WTC11 (cell line): ENCODE measurements around the gene GPAT3. TPM values are rescaled to one million over a fixed set of nuclear protein-coding genes. Genes with fewer than 3 reads are reported as not detected.
"Not testable (repeated sequence)": the region's sequence is repeated elsewhere in the genome, so short reads cannot be mapped to it uniquely, and the experiment has no call there.

Experiments
- ATAC-seq: fragments of 200-7000 bp; cut with Tn5 transposase; 2 replicates; pipeline ENCODE4 v1.10.0; 2021; ENCODE audit warnings: mild to moderate bottlenecking, moderate library complexity
- CTCF ChIA-PET: fragments of 300-600 bp; sonication (Branson Sonifier 250); formaldehyde crosslinking; loops from one replicate; lab custom pipeline; 2021; ENCODE audit warnings: antibody characterized with exemption; lab: Charles Lee
- POLR2A ChIA-PET: fragments of 350-600 bp; sonication (Branson Sonifier 250); formaldehyde crosslinking; loops from one replicate; lab custom pipeline; 2021; ENCODE audit warnings: antibody characterized with exemption; lab: Charles Lee
- DNase-seq: peaks from one replicate; pipeline ENCODE4 v3.0.0; 2021; ENCODE audit warnings: low spot score
- H3K27ac Mint-ChIP-seq: 2 replicates; pipeline ENCODE4 v1.8.0; 2021; ENCODE audit warnings: mixed read lengths
- H3K27me3 Mint-ChIP-seq: 2 replicates; pipeline ENCODE4 v1.8.0; 2021; ENCODE audit warnings: low read depth, mild to moderate bottlenecking, moderate library complexity, mixed read lengths
- H3K36me3 Mint-ChIP-seq: 2 replicates; pipeline ENCODE4 v1.8.0; 2021; ENCODE audit warnings: mixed read lengths
- H3K4me1 Mint-ChIP-seq: 2 replicates; pipeline ENCODE4 v1.8.0; 2022; ENCODE audit warnings: mixed read lengths
- H3K4me3 Mint-ChIP-seq: 2 replicates; pipeline ENCODE4 v1.8.0; 2021; ENCODE audit warnings: mild to moderate bottlenecking, moderate library complexity, mixed read lengths
- H3K9me3 Mint-ChIP-seq: 2 replicates; pipeline ENCODE4 v1.8.0; 2021; ENCODE audit warnings: mixed read lengths
- FOXJ3 ChIP-seq: sonication (generic); formaldehyde crosslinking; IDR thresholded peaks from 2 replicates; pipeline ENCODE4 v1.9.0; 2021; ENCODE audit warnings: missing genetic modification reagents, mild to moderate bottlenecking, borderline replicate concordance
- KAT7 ChIP-seq: sonication (generic); formaldehyde crosslinking; IDR thresholded peaks from 2 replicates; pipeline ENCODE4 v1.8.1; 2023; ENCODE audit warnings: missing genetic modification reagents, mild to moderate bottlenecking, borderline replicate concordance
- MYBL2 ChIP-seq: sonication (generic); formaldehyde crosslinking; IDR thresholded peaks from 2 replicates; pipeline ENCODE4 v1.8.1; 2023; ENCODE audit warnings: mild to moderate bottlenecking, moderate library complexity, missing genetic modification reagents
- NR1H2 ChIP-seq: sonication (generic); formaldehyde crosslinking; IDR thresholded peaks from 2 replicates; pipeline ENCODE4 v1.9.0; 2021; ENCODE audit warnings: mild to moderate bottlenecking, moderate library complexity, missing genetic modification reagents
- NR2C2 ChIP-seq: sonication (generic); formaldehyde crosslinking; IDR thresholded peaks from 2 replicates; pipeline ENCODE4 v1.8.0; 2022; ENCODE audit warnings: mild to moderate bottlenecking, missing genetic modification reagents
- SMAD4 ChIP-seq: sonication (generic); formaldehyde crosslinking; IDR thresholded peaks from 2 replicates; pipeline ENCODE4 v1.8.0; 2022; ENCODE audit warnings: mild to moderate bottlenecking, missing genetic modification reagents
- ZNF416 ChIP-seq: fragments of 250-450 bp; sonication (Bioruptor Pico); IDR thresholded peaks from 2 replicates; pipeline ENCODE4 v1.9.0; 2021; ENCODE audit warnings: mild to moderate bottlenecking, inconsistent platforms
- total RNA-seq: library from RNA; stranded (reverse); gene quantifications from 3 replicates; pipeline ENCODE4 v1.2.3, GENCODE V29; 2021
- TF ChIP-seq, protein P1 (sequence below): sonication (generic); formaldehyde crosslinking; IDR thresholded peaks from 2 replicates; pipeline ENCODE4 v1.8.1; 2022; ENCODE audit warnings: missing genetic modification reagents, borderline replicate concordance
- TF ChIP-seq, protein P2 (sequence below): sonication (generic); formaldehyde crosslinking; IDR thresholded peaks from 2 replicates; pipeline ENCODE4 v1.8.1; 2022; ENCODE audit warnings: low read depth, missing genetic modification reagents, borderline replicate concordance
- TF ChIP-seq, protein P3 (sequence below): sonication (generic); formaldehyde crosslinking; IDR thresholded peaks from 2 replicates; pipeline ENCODE4 v1.8.0; 2023; ENCODE audit warnings: missing genetic modification reagents, mild to moderate bottlenecking, borderline replicate concordance
- TF ChIP-seq, protein P4 (sequence below): sonication (generic); formaldehyde crosslinking; IDR thresholded peaks from 2 replicates; pipeline ENCODE4 v1.8.0; 2022; ENCODE audit warnings: mild to moderate bottlenecking, missing genetic modification reagents
- TF ChIP-seq, protein P5 (sequence below): fragments of 250-450 bp; sonication (Bioruptor Pico); IDR thresholded peaks from 2 replicates; pipeline ENCODE4 v1.9.0; 2021; ENCODE audit warnings: moderate library complexity, mild to moderate bottlenecking, inconsistent platforms, borderline replicate concordance
- TF ChIP-seq, protein P6 (sequence below): sonication (generic); formaldehyde crosslinking; IDR thresholded peaks from 2 replicates; pipeline ENCODE4 v1.8.0; 2022; ENCODE audit warnings: mild to moderate bottlenecking, missing genetic modification reagents
- TF ChIP-seq, protein P7 (sequence below): fragments of 250-450 bp; sonication (Bioruptor Pico); IDR thresholded peaks from 2 replicates; pipeline ENCODE4 v1.9.0; 2021; ENCODE audit warnings: mild to moderate bottlenecking

GPAT3 gene
- total RNA-seq, 1 experiment from 2014 or later, result 1.3 TPM

DNA sequence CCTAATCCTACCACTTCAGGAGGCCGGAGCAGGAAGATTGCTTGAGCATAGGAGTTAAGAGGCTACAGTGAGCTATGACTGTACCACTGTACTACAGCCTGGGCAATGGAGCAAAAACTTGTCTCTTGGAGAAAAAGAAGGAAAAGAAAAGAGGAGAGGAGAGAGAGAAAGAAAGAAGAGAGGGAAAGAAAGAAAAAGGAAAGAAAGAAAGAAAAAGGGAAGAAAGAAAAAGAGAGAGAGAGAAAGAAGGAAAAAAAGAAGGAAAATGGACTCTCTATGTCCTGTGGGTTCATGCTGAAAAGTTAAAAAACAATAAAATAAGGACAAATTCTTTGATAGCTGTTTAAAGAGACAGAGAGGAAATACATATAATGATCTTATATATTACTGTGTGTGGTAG lies 37.7 kb upstream of the GPAT3 start:
- ChIA-PET POLR2A (no interaction called here), CTCF (interaction anchor here (2.0 kb wide), 1 partner anchor 11 kb away, joined by 10 read pairs; no protein-coding TSS in a partner anchor)
- Mint-ChIP-seq H3K27me3 (no peaks in the 10 kb centered on the region; the same call in 1 of the 2 replicates), H3K9me3 (no peaks in the 10 kb centered on the region), H3K4me3 (no peak overlapping the region), H3K4me1 (no peaks in the 10 kb centered on the region), H3K36me3 (no peaks in the 10 kb centered on the region), H3K27ac (no peak overlapping the region)
- ATAC-seq (no peak), DNase-seq (no peak)
- no peak for TF ChIP-seq KAT7 (CRISPR knock-in tag)
- TF ChIP-seq, protein P1, sequence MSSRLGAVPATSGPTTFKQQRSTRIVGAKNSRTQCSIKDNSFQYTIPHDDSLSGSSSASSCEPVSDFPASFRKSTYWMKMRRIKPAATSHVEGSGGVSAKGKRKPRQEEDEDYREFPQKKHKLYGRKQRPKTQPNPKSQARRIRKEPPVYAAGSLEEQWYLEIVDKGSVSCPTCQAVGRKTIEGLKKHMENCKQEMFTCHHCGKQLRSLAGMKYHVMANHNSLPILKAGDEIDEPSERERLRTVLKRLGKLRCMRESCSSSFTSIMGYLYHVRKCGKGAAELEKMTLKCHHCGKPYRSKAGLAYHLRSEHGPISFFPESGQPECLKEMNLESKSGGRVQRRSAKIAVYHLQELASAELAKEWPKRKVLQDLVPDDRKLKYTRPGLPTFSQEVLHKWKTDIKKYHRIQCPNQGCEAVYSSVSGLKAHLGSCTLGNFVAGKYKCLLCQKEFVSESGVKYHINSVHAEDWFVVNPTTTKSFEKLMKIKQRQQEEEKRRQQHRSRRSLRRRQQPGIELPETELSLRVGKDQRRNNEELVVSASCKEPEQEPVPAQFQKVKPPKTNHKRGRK, result 0 out of 2 replicates have a peak, but pooled peaks have one; percentile 22

DNA sequence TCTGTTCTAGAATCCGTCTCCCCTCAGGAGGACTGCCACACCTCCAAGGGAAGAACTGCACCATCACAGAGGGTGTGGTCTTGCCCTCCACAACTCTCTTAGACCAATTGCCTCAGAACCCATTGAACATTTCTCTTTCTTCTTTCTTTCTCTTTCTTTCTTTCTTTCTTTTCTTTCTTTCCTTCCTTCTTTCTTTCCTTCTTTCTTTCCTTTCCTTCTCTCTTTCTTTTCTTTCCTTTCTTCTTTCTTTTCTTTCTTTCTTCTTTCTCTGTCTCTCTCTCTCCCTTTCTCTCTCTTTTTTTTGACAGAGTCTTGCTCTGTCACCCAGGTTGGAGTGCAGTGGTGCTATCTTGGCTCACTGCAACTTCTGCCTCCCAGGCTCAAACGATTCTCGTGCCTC lies 34.2 kb upstream of the GPAT3 start:
- DNase-seq, ATAC-seq, H3K27me3 Mint-ChIP-seq, CTCF ChIA-PET, H3K9me3 Mint-ChIP-seq, H3K4me3 Mint-ChIP-seq, H3K4me1 Mint-ChIP-seq, H3K27ac Mint-ChIP-seq, H3K36me3 Mint-ChIP-seq, POLR2A ChIA-PET: not testable (repeated sequence)

DNA sequence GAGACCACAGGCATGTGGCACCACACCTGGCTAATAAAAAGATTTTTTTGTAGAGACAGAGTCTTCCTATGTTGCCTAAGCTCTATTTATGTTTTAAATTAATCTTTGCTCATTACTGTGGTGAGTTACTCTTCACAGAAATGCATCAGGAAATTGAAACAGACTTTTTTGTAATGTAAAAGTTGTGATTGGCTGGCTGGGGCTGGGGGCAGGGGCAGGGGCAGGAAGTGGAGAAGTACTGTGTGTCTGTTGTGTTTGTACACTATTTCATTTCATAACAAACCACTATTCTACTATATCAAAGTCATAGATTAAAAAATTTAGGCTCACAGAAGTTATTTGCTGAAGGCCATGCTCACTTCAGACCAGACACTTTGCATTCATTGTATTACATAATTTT lies 31.9 kb upstream of the GPAT3 start:
- DNase-seq (no peak), ATAC-seq (no peak)
- TF ChIP-seq, protein P2, sequence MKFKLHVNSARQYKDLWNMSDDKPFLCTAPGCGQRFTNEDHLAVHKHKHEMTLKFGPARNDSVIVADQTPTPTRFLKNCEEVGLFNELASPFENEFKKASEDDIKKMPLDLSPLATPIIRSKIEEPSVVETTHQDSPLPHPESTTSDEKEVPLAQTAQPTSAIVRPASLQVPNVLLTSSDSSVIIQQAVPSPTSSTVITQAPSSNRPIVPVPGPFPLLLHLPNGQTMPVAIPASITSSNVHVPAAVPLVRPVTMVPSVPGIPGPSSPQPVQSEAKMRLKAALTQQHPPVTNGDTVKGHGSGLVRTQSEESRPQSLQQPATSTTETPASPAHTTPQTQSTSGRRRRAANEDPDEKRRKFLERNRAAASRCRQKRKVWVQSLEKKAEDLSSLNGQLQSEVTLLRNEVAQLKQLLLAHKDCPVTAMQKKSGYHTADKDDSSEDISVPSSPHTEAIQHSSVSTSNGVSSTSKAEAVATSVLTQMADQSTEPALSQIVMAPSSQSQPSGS (CRISPR knock-in tag), result no peak
- TF ChIP-seq MYBL2 (CRISPR knock-in tag), result no peak
- TF ChIP-seq, protein P3, sequence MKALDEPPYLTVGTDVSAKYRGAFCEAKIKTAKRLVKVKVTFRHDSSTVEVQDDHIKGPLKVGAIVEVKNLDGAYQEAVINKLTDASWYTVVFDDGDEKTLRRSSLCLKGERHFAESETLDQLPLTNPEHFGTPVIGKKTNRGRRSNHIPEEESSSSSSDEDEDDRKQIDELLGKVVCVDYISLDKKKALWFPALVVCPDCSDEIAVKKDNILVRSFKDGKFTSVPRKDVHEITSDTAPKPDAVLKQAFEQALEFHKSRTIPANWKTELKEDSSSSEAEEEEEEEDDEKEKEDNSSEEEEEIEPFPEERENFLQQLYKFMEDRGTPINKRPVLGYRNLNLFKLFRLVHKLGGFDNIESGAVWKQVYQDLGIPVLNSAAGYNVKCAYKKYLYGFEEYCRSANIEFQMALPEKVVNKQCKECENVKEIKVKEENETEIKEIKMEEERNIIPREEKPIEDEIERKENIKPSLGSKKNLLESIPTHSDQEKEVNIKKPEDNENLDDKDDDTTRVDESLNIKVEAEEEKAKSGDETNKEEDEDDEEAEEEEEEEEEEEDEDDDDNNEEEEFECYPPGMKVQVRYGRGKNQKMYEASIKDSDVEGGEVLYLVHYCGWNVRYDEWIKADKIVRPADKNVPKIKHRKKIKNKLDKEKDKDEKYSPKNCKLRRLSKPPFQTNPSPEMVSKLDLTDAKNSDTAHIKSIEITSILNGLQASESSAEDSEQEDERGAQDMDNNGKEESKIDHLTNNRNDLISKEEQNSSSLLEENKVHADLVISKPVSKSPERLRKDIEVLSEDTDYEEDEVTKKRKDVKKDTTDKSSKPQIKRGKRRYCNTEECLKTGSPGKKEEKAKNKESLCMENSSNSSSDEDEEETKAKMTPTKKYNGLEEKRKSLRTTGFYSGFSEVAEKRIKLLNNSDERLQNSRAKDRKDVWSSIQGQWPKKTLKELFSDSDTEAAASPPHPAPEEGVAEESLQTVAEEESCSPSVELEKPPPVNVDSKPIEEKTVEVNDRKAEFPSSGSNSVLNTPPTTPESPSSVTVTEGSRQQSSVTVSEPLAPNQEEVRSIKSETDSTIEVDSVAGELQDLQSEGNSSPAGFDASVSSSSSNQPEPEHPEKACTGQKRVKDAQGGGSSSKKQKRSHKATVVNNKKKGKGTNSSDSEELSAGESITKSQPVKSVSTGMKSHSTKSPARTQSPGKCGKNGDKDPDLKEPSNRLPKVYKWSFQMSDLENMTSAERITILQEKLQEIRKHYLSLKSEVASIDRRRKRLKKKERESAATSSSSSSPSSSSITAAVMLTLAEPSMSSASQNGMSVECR, result no peak
- no peak for TF ChIP-seq FOXJ3
- no peak for TF ChIP-seq ZNF416 (CRISPR knock-in tag)
- TF ChIP-seq, protein P4, sequence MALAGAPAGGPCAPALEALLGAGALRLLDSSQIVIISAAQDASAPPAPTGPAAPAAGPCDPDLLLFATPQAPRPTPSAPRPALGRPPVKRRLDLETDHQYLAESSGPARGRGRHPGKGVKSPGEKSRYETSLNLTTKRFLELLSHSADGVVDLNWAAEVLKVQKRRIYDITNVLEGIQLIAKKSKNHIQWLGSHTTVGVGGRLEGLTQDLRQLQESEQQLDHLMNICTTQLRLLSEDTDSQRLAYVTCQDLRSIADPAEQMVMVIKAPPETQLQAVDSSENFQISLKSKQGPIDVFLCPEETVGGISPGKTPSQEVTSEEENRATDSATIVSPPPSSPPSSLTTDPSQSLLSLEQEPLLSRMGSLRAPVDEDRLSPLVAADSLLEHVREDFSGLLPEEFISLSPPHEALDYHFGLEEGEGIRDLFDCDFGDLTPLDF (CRISPR knock-in tag), result no peak
- no peak for TF ChIP-seq SMAD4 (CRISPR knock-in tag)
- TF ChIP-seq, protein P5, sequence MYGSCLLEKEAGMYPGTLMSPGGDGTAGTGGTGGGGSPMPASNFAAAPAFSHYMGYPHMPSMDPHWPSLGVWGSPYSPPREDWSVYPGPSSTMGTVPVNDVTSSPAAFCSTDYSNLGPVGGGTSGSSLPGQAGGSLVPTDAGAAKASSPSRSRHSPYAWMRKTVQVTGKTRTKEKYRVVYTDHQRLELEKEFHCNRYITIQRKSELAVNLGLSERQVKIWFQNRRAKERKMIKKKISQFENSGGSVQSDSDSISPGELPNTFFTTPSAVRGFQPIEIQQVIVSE (CRISPR knock-in tag), result no peak
- TF ChIP-seq NR2C2 (CRISPR knock-in tag), result no peak
- TF ChIP-seq, protein P6, sequence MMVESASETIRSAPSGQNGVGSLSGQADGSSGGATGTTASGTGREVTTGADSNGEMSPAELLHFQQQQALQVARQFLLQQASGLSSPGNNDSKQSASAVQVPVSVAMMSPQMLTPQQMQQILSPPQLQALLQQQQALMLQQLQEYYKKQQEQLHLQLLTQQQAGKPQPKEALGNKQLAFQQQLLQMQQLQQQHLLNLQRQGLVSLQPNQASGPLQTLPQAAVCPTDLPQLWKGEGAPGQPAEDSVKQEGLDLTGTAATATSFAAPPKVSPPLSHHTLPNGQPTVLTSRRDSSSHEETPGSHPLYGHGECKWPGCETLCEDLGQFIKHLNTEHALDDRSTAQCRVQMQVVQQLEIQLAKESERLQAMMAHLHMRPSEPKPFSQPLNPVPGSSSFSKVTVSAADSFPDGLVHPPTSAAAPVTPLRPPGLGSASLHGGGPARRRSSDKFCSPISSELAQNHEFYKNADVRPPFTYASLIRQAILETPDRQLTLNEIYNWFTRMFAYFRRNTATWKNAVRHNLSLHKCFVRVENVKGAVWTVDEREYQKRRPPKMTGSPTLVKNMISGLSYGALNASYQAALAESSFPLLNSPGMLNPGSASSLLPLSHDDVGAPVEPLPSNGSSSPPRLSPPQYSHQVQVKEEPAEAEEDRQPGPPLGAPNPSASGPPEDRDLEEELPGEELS (CRISPR knock-in tag), result no peak
- TF ChIP-seq, protein P7, sequence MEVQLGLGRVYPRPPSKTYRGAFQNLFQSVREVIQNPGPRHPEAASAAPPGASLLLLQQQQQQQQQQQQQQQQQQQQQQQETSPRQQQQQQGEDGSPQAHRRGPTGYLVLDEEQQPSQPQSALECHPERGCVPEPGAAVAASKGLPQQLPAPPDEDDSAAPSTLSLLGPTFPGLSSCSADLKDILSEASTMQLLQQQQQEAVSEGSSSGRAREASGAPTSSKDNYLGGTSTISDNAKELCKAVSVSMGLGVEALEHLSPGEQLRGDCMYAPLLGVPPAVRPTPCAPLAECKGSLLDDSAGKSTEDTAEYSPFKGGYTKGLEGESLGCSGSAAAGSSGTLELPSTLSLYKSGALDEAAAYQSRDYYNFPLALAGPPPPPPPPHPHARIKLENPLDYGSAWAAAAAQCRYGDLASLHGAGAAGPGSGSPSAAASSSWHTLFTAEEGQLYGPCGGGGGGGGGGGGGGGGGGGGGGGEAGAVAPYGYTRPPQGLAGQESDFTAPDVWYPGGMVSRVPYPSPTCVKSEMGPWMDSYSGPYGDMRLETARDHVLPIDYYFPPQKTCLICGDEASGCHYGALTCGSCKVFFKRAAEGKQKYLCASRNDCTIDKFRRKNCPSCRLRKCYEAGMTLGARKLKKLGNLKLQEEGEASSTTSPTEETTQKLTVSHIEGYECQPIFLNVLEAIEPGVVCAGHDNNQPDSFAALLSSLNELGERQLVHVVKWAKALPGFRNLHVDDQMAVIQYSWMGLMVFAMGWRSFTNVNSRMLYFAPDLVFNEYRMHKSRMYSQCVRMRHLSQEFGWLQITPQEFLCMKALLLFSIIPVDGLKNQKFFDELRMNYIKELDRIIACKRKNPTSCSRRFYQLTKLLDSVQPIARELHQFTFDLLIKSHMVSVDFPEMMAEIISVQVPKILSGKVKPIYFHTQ (CRISPR knock-in tag), result no peak
- TF ChIP-seq NR1H2, result no peak
- Mint-ChIP-seq H3K36me3 (no peaks in the 10 kb centered on the region), H3K27me3 (no peaks in the 10 kb centered on the region; the same call in 1 of the 2 replicates), H3K27ac (no peak overlapping the region), H3K4me3 (no peak overlapping the region), H3K9me3 (peaks cover under 1% of the 10 kb centered on the region; the same call in 1 of the 2 replicates), H3K4me1 (peaks cover 7% of the 10 kb centered on the region)
- POLR2A ChIA-PET, result no interaction called here
- CTCF ChIA-PET, result no interaction called here
